Astrocyte of the spinal cord (primary cell): Measurements from ENCODE around the gene PELO.

Source experiments
- DNase-seq: peaks from one replicate; pipeline ENCODE4 v3.0.0; 2011; ENCODE audit warnings: low read depth, low spot score
- H3K4me3 ChIP-seq: 2 replicates; pipeline ENCODE4 v1.5.1; 2011; ENCODE audit warnings: low read depth, mild to moderate bottlenecking, low read length, moderate library complexity
- in situ Hi-C: cut with HindIII; loops from 2 replicates; pipeline ENCODE4 v1.10.0; 2017; ENCODE audit warnings: low sequenced_read_pairs
- TF ChIP-seq, protein P1 (sequence below): IDR thresholded peaks from 2 replicates; pipeline ENCODE4 v1.5.1; 2012; ENCODE audit warnings: low read depth, mild to moderate bottlenecking, low read length, inconsistent platforms

The PELO gene

GRCh38 chr5:52831786-52832511, 44.2 kb downstream of the PELO start:
- no peak for DNase-seq
- in situ Hi-C loops: no loop called here
- TF ChIP-seq, protein P1, sequence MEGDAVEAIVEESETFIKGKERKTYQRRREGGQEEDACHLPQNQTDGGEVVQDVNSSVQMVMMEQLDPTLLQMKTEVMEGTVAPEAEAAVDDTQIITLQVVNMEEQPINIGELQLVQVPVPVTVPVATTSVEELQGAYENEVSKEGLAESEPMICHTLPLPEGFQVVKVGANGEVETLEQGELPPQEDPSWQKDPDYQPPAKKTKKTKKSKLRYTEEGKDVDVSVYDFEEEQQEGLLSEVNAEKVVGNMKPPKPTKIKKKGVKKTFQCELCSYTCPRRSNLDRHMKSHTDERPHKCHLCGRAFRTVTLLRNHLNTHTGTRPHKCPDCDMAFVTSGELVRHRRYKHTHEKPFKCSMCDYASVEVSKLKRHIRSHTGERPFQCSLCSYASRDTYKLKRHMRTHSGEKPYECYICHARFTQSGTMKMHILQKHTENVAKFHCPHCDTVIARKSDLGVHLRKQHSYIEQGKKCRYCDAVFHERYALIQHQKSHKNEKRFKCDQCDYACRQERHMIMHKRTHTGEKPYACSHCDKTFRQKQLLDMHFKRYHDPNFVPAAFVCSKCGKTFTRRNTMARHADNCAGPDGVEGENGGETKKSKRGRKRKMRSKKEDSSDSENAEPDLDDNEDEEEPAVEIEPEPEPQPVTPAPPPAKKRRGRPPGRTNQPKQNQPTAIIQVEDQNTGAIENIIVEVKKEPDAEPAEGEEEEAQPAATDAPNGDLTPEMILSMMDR: no peak
- no peak overlapping the region for H3K4me3 ChIP-seq

DNA sequence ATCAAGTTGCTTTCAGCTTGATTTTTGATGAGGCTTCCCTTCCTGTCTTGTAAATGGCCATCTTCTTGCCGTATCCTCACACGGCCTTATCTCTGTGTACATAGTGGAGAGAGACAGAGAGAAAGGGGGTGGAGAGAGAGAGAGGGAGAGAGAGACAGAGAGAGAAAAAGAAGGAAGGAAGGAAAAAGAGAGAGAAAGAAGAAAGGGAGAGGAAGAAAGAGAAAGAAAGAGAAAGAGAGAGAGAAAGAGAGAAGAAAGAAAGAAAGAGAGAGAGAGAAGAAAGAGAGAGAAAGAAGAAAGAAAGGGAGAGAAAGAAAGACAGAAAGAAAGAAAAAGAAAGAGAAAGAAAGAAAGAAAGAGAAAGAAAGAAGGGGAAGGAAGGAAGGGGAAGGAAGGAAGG, 46.6 kb downstream of the PELO start:
- H3K4me3 ChIP-seq: no peak overlapping the region
- TF ChIP-seq, protein P1: no peak
- in situ Hi-C loops: no loop called here
- DNase-seq: no peak

- DNase-seq: peak; percentile 65
- no peak overlapping the region for H3K4me3 ChIP-seq
- TF ChIP-seq, protein P1: peak; percentile 10
- in situ Hi-C loops: no loop called here
These were observed 49.4 kb downstream of the PELO start for GRCh38 chr5:52837068-52837467.
